Ovary (tissue), 9 donors: ENCODE results near the gene FBLN2. TPM values are rescaled to one million over a fixed set of nuclear protein-coding genes. Genes with fewer than 3 reads are reported as not detected.

Source experiments
- DNase-seq, 5 donors: peaks; one replicate each; pipeline ENCODE4 v3.0.0-alpha.2; 2019 to 2020
- H3K27ac ChIP-seq, 2 donors: fragments of 200-600 bp; one replicate each; pipeline versions ENCODE4 v1.5.1 to v1.8.0; 2019 to 2022
- H3K27me3 ChIP-seq: fragments of 200-600 bp; one replicate; pipeline ENCODE4 v1.8.0; 2022
- H3K36me3 ChIP-seq: fragments of 200-600 bp; sonication (generic); one replicate; pipeline ENCODE4 v1.5.1; 2019
- H3K4me1 ChIP-seq: one replicate; pipeline ENCODE4 v1.8.1; 2013; ENCODE audit warnings: mild to moderate bottlenecking, moderate library complexity; ENCODE audit not compliant: insufficient read depth
- H3K4me3 ChIP-seq: fragments of 200-600 bp; sonication (generic); one replicate; pipeline ENCODE4 v1.5.1; 2017
- H3K9me3 ChIP-seq, 2 donors: fragments of 200-600 bp in 1 of 2; sonication (generic) in 1 of 2; one replicate each; pipeline versions ENCODE4 v1.5.1 to v1.8.1; 2013 to 2019; ENCODE audit warnings: mild to moderate bottlenecking in 1 of 2, moderate library complexity in 1 of 2
- CTCF ChIP-seq, 3 donors: fragments of 450-650 bp in 2 of 3; fragments of 200-600 bp in 1 of 3; IDR thresholded peaks; one replicate each; pipeline versions ENCODE4 v1.5.1 to v1.8.0; 2016 to 2022; ENCODE audit warnings: antibody characterized with exemption in 3 of 3, mild to moderate bottlenecking in 1 of 3
- EP300 ChIP-seq: sonication (generic); formaldehyde crosslinking; IDR thresholded peaks from one replicate; pipeline ENCODE4 v1.6.1; 2017; ENCODE audit warnings: antibody characterized with exemption
- POLR2A ChIP-seq: fragments of 450-650 bp; IDR thresholded peaks from one replicate; pipeline ENCODE4 v1.6.1; 2017; ENCODE audit warnings: antibody characterized with exemption, mild to moderate bottlenecking, moderate library complexity
- WGBS, 3 donors: extraction: QIAGEN DNeasy Blood & Tissue Kit in 1 of 3; methylation state at CpG; one replicate each; pipeline versions ENCODE4 v1.1.5 to v1.1.7; 2013 to 2017; 5-methylcytosine and 5-hydroxymethylcytosine counted together
- intact Hi-C, 4 donors: fragments of 100-400 bp; cut with DNase I; formaldehyde crosslinking; loops; one replicate each; pipeline versions ENCODE4 v1.11.0 to v1.15.1; 2022 to 2023
- polyA plus RNA-seq, 2 donors: library from polyadenylated mRNA; stranded (reverse); fragments of 200-250 nt in 1 of 2; fragments of 350-450 nt in 1 of 2; fragmentation: Illumina TruSeq in 1 of 2; extraction: RNeasy Lipid Tissue Mini Kit (QIAGEN cat#74804) in 1 of 2; gene quantifications; one replicate each; pipeline ENCODE4 v1.2.3, GENCODE V29; 2013 to 2014
- total RNA-seq, 7 donors: library from RNA; depleted of rRNA in 2 of 7; stranded (reverse); fragments of >200 nt in 2 of 7; fragmentation: NEBNext Ultra II Directional in 3 of 7; extraction: Animal tissue kit (Norgen Biotek cat#: 25700) in 3 of 7; gene quantifications; one replicate each; pipeline versions ENCODE4 v1.1.0 to v1.2.4, GENCODE V29; 2016 to 2023
- donor health status: DM: no; HTN: no; CAD: no; lungs with moderate emphysema.
- donor health status: DM: no; HTN: no; CAD: no.
- donor health status: Bipolar disorder and iron deficiency.
- donor health status: DM: yes; HTN: yes; CAD: no.
- donor health status: DM: no; HTN: no; CAD: no.
- donor health status: DM: yes; HTN: yes; CAD: no.

Gene FBLN2
- total and polyA plus RNA-seq, 9 donors: 4.0 to 18.2 (median 8.1) TPM

GRCh38 chr3:13507570-13508339 lies 41.2 kb upstream of the FBLN2 start:
- no peaks in the 10 kb centered on the region for H3K9me3 ChIP-seq
- no peaks in the 10 kb centered on the region for H3K27me3 ChIP-seq
- H3K4me3 ChIP-seq: no peak overlapping the region
- H3K36me3 ChIP-seq: no peaks in the 10 kb centered on the region
- H3K4me1 ChIP-seq: peaks cover 7% of the 10 kb centered on the region
- peak in 3 of 5 donors; percentile 30 to 56 (median 45) for DNase-seq
- no peak for TF ChIP-seq CTCF (IDR thresholded peaks at IDR 0.05)
- no peak for TF ChIP-seq POLR2A
- no peak for TF ChIP-seq EP300
- intact Hi-C loops: loop anchor here in 1 of 4 donors (5.0 kb wide), 1 partner anchor 120 kb away; no protein-coding TSS in a partner anchor
- WGBS, 3 donors: 20 to 37% (median 34%) methylated on average over 16 to 20 of the region's 20 CpGs
- no peak overlapping the region for H3K27ac ChIP-seq

GRCh38 chr3:13508496-13508895 lies 40.4 kb upstream of the FBLN2 start:
- no peak for TF ChIP-seq EP300
- TF ChIP-seq CTCF (IDR thresholded peaks at IDR 0.05): no peak
- TF ChIP-seq POLR2A: no peak
- intact Hi-C loops: loop anchor here in 1 of 4 donors (5.0 kb wide), 1 partner anchor 119 kb away; no protein-coding TSS in a partner anchor
- Histone ChIP-seq H3K4me1 (peaks cover 7% of the 10 kb centered on the region), H3K9me3 (no peaks in the 10 kb centered on the region), H3K36me3 (no peaks in the 10 kb centered on the region), H3K27me3 (no peaks in the 10 kb centered on the region), H3K4me3 (no peak overlapping the region), H3K27ac (no peak overlapping the region)
- WGBS, 3 donors: 87 to 90% (median 89%) methylated on average over 8 of the region's 8 CpGs
- DNase-seq: no peak

GRCh38 chr3:13509059-13509815 lies 39.7 kb upstream of the FBLN2 start:
- no peaks in the 10 kb centered on the region for H3K27me3 ChIP-seq
- intact Hi-C loops: loop anchor here in 1 of 4 donors (5.0 kb wide), 1 partner anchor 118 kb away; no protein-coding TSS in a partner anchor
- peaks cover 7% of the 10 kb centered on the region for H3K4me1 ChIP-seq
- no peaks in the 10 kb centered on the region for H3K9me3 ChIP-seq
- no peak overlapping the region for H3K4me3 ChIP-seq
- DNase-seq: no peak
- H3K27ac ChIP-seq: no peak overlapping the region
- TF ChIP-seq POLR2A (no peak), CTCF (IDR thresholded peaks at IDR 0.05) (no peak), EP300 (no peak)
- 60 to 76% (median 72%) methylated on average over 11 to 15 of the region's 15 CpGs for WGBS, 3 donors
- no peaks in the 10 kb centered on the region for H3K36me3 ChIP-seq

GRCh38 chr3:13509816-13510192 lies 39.1 kb upstream of the FBLN2 start:
- Histone ChIP-seq H3K36me3 (no peaks in the 10 kb centered on the region), H3K27me3 (no peaks in the 10 kb centered on the region), H3K4me1 (peaks cover 7% of the 10 kb centered on the region), H3K4me3 (no peak overlapping the region), H3K9me3 (no peaks in the 10 kb centered on the region), H3K27ac (no peak overlapping the region)
- intact Hi-C loops: loop anchor here in 1 of 4 donors (5.0 kb wide), 1 partner anchor 117 kb away; no protein-coding TSS in a partner anchor
- no peak for TF ChIP-seq POLR2A
- TF ChIP-seq EP300: no peak
- no peak for TF ChIP-seq CTCF (IDR thresholded peaks at IDR 0.05)
- no peak for DNase-seq
- 85 to 94% (median 90%) methylated on average over 7 to 8 of the region's 8 CpGs for WGBS, 3 donors
